SK-N-SH treated with all-trans-retinoic acid at 6 μM for 48 hours (cell line): Measurements from ENCODE around the gene CCR3.

ENCODE experiments used
- BACH2 ChIP-seq: fragments of 250-450 bp; sonication (Bioruptor Pico); IDR thresholded peaks from 2 replicates; pipeline ENCODE4 v1.9.0; 2021; ENCODE audit warnings: mild to moderate bottlenecking, borderline replicate concordance
- CSDC2 ChIP-seq: fragments of 250-450 bp; sonication (Bioruptor Pico); IDR thresholded peaks from 2 replicates; pipeline ENCODE4 v1.5.0; 2020; ENCODE audit warnings: mild to moderate bottlenecking, moderate library complexity
- PATZ1 ChIP-seq: fragments of 250-450 bp; sonication (Bioruptor Pico); IDR thresholded peaks from 2 replicates; pipeline ENCODE4 v1.8.0; 2020; ENCODE audit warnings: mild to moderate bottlenecking, moderate library complexity, borderline replicate concordance
- ZNF8 ChIP-seq: fragments of 450-650 bp; formaldehyde crosslinking; IDR thresholded peaks from 2 replicates; pipeline ENCODE4 v1.5.0; 2020; ENCODE audit warnings: mild to moderate bottlenecking, moderate library complexity

- TF ChIP-seq CSDC2 (CRISPR knock-in tag) (no peak), ZNF8 (CRISPR knock-in tag) (no peak), PATZ1 (CRISPR knock-in tag) (no peak), BACH2 (CRISPR knock-in tag) (no peak)
These were observed 70.7 kb downstream of the CCR3 start for GRCh38 chr3:46312991-46313390.
